ENCODE data around the gene MEGF11.

The MEGF11 gene

GRCh38 chr15:66142285-66142684, 111.3 kb downstream of the MEGF11 start:
- no peak for DNase-seq (ENCODE audit: low spot score)

DNA sequence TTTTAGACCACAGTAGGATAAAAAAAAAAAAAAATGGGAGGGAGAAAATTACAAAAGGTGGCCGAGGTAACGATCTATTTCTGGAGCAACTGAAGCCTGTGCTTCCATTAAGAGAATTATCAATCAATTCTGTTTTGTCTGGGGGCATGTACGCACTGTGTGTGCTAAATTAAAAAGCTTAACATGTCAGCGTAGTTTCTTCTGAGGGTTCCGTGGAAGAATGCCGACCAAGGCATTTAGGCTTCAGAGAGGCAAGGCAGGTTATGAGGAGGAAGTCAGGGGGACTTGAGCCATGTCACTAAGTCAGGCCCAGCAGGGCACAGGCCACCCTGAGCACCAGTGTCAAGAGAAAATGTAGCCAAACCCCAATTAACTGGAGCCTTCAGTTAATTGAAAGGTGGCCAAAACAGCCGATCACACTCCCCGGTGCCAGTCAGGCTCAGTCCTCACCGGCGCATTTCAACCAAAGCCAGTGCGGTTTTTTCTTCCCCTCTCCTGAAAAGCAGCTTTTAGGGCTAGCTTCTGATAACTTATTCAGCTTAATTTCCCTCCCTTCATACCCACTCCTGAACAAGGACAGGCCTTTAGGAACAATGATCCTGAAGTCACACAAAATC, 113.9 kb downstream of the MEGF11 start:
- no peak for DNase-seq (ENCODE audit: low spot score)

DNA sequence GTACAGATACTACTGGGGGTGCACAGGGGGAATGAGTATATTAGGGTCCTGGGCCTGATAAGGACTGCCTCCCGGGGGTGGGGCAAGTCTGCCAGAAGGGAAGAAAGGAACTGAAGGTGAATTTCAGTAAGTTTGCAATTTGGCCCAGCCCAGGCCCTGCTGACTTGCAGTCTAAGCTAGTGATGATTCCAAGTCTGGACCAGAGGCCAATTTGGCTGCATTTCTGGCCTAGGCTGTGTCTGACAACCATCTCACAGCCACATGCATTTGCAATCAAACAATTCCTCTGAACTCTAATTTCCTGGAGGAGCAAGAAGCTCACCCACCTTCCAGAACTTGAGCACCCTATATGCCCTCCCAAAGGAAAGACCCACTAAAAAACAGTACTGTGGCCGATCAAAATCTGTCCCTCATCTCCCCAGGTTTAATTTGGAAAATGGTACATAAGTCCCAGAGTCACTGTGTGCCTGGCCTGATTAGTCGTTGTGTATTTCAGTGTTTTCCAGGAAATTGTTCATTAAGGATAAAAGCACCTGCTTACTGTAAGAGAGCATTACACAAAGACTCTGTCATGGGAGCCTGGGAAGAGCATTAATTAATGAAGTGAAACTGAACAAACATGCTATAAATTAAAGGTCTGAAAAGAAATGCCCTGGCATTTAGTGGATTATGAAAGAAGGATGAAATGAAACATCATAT, 114.5 kb downstream of the MEGF11 start:
- DNase-seq (ENCODE audit: low spot score): no peak

DNA sequence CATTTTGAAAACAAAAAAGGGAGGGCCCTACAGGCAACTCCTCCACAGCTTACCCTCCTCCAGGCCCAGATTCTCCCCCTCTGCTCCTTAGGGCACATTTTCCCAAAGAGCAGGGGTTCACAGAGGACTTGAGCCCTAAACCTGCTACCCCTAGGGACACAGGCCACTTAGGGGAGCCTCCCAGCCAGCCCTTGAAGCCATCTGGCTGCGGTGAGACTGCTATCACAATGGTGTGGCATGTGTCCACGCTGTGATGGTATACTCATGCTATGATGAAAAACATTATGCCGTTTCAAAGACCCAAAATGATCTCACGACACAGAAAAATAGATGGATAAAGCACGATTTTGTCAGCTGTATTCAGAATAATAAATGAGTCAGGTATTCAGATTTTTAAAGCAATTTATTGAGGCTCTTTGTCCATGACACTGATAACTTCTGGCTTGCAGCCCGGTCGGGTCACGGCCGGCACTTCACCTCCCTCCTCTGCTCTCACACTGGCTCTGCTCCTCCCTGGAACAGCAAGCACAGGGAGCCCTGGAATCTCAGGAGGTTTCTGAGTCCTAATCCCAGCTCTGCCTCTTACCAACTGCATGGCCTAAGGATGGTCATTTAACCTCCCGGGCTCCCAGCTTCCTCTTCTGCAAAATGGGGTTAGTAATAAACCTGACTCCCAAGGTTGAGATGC, 115.3 kb downstream of the MEGF11 start:
- DNase-seq (ENCODE audit: low spot score): no peak

- DNase-seq (ENCODE audit: low spot score): no peak
Measured at GRCh38 chr15:66136948-66137347, 116.6 kb downstream of the MEGF11 start.

DNA sequence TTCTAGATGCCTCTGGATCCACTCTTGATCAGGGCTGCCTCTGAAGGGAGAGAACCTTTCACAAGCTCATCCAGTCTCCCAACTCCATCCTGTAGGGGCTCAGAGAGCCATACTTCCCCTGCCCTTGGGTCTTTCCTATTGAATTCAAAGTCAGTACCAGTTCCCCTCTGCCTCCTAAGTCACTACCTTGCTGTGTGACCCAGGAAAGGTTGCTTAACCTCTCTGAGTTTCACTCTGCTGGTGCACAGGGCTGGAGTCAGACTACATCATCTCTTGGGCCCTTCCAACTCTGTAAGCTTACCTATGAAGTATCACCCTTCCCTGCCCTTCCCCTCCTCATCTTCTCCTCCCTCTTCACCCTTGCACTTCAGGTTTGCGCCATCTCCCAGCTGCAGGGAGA, 117.9 kb downstream of the MEGF11 start:
- DNase-seq (ENCODE audit: low spot score): no peak

- DNase-seq (ENCODE audit: low spot score): no peak
Measured at GRCh38 chr15:66134284-66134683, 119.3 kb downstream of the MEGF11 start.

DNA sequence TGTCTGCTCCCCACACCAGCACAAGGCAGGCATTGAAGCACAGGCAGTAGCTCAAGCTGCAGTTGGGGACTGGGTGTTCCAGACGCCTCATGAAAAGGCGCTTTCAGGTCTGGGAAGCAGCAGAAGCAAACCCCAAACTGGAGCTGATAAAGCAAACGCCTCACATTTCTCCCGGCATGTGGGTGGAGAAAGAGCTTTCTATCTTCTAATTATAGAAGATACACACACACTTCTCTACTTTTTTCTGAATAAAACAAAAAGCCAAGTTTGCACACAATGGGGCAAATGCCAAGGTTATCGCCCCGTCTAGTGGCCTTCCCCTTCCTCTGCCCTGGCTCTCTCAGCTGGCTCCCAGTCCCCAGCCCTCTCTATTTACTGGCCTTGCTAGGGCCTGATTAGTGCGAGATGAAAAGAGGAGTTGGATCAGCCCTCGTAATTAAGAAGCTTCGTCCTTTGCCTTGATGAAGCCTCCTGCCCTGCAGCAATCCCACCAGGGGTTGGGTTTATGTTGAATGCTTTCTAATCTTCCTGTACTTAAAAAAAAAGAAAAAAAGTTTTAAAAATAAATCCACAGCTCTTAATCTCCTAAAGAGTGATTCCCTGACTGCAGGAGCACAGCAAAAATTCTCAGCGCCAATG, 120.2 kb downstream of the MEGF11 start:
- no peak for DNase-seq (ENCODE audit: low spot score)

DNA sequence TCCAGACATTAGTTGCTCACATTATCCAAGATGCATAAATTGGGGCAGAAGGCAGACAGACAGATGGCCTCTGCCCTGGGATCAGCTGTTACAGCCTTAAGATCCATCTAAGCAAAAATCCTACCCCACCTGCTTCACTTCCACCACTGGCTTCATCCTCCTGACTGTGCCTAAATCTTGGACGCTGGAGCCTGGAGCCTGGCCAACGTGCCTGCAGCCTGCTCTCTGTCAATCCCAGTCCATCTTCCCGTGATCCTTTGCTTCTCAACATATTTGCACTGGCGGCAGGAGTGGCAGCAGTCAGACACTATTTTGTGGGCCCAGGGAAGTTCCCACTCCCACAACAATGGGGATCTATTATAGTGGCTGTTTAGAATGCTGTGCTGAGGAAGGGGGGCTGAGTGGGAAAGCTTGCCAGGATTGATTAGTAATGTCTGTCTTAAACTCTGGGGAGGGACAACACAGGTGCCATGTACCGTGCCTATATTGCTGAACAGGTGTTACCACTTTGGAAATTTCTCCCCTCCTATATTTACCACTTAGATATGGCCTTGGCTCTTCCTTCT, 121.2 kb downstream of the MEGF11 start:
- peak; percentile 49 for DNase-seq (ENCODE audit: low spot score)

GRCh38 chr15:66131831-66132230, 121.7 kb downstream of the MEGF11 start:
- no peak for DNase-seq (ENCODE audit: low spot score)

- DNase-seq (ENCODE audit: low spot score): no peak
Measured at GRCh38 chr15:66131200-66131599, 122.3 kb downstream of the MEGF11 start.

- no peak for DNase-seq (ENCODE audit: low spot score)
Measured at GRCh38 chr15:66130496-66131034, 123.0 kb downstream of the MEGF11 start.

DNA sequence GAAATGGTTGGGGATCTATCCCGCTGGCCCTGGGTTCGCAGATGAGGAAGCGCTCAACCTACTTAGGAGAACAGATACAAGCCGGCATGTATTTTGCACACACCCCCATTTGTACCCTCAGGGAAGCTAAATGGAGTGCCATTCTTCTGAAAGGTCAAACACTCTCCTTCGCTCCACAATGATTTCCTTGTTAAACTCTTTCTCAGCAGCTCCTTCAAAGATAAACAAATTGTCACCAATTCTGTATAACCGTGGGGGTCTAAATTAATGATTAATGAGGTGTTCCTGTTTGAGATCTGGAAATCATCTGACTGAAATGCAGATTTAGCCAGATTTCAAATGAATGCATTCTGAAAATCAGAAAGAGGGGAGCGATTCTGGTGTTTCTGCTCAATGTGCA, 124.0 kb downstream of the MEGF11 start:
- DNase-seq (ENCODE audit: low spot score): no peak

- DNase-seq (ENCODE audit: low spot score): no peak
Measured at GRCh38 chr15:66128116-66128680, 125.4 kb downstream of the MEGF11 start.

DNA sequence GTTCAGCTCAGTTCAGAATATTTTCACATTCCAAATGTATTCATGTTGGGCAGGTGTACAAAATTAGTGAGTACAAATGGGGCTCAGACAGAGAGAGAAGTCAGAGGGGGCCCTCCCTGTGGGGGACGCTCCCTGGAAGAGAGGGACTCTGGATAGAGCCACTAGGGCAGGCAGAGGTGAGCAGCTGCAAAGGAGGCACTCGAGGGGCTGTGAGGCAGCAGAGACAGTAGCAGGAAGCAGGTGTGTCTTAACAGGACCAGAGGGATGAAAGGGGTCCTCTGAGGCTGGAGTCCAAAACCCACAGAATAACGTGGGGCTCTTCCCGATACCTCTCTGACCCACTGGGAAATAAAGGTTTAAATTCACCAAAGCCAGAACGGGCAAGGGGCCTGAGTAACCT, 127.1 kb downstream of the MEGF11 start:
- no peak for DNase-seq (ENCODE audit: low spot score)

DNA sequence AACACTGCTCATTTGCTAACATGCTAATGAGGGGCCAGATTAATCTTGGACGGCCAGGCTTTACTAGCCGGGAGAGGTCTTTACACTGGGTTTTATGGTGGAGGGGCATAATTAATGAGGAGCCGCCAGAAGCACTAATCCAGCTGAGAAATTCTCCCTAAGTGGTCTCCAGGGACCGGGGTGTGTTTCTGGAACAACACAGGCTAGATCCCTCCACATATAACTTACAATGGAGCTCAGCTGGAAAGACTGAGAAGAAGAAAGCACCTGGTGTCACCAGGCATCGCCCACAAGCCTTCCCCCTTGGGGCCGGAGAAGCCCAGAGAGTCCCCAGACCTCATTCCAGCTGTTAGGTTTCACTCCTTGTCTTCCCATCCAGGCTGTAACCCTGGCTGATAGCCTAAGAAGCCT, 127.5 kb downstream of the MEGF11 start:
- DNase-seq (ENCODE audit: low spot score): peak; percentile 82

DNA sequence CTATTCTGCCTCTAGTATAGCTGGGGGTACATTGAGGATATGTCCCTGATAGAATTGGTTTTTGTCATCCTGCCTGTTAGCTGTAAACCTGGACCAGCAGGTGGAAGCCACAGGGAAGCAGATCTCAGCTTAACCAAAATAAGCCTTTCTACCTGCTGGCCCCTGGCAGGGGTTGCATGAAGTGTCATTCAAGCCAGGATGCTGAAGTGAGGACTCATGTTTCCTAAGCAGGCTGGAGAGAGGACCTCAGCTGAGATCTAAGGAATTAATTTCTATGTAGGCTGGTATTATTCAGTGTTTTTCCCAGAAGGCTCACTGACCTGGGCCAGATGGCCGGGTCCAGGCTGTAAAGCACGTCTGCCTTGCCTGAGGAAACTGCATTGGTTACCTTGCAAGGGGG, 128.9 kb downstream of the MEGF11 start:
- no peak for DNase-seq (ENCODE audit: low spot score)

DNA sequence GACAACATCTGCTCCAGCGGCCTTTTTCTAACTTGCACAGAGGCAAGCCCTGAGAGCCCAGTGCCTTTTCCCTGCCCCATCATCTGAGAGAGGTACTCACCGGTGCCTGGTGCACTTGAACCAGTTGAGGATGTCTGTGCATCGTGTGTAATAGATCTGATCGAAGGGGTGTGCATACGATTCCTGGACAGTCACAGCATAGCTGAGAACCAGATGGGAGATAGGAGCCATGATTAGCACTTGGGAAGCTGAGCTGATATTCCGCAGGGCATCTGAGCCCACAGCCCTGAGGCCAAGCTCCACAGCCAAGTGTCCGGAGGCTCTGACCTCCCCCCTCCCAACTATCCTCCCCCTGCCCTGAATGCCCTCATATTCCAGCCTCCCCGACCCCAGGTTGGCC, 129.8 kb downstream of the MEGF11 start:
- DNase-seq (ENCODE audit: low spot score): no peak

DNA sequence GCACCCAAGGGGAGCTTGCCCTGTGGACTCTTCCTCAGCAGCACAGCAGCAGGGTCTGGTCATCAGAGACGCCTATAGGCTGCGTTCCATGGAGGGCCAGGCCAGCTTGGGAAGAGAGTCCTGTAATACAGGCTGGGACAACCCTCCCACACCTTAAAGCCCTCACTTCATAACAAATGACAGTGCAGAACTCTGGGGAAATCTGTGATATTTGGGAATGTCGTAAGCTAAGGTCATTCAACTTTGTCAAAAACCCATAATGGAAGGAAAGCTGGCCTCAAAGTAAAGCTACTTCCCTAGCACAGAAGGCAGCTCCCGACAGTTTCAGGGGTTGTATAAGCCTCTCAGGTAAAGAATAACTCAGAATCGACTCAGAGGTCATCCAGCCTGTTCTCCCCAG, 133.1 kb downstream of the MEGF11 start:
- no peak for DNase-seq (ENCODE audit: low spot score)

GRCh38 chr15:66117841-66118240, 135.7 kb downstream of the MEGF11 start:
- no peak for DNase-seq (ENCODE audit: low spot score)

- no peak for DNase-seq (ENCODE audit: low spot score)
Measured at GRCh38 chr15:66115568-66116206, 137.9 kb downstream of the MEGF11 start.
